GM18867 (cell line): Measurements from ENCODE around the gene PCDH18.
"Not testable (repeated sequence)": the region's sequence is repeated elsewhere in the genome, so short reads cannot be mapped to it uniquely, and the experiment has no call there.

Experiments used
- ATAC-seq: cut with Tn5 transposase; IDR thresholded peaks from one replicate; pipeline ENCODE4 v1.9.1; 2021; ENCODE audit warnings: mild to moderate bottlenecking, moderate library complexity; ENCODE audit not compliant: unreplicated experiment

The PCDH18 gene

GRCh38 chr4:137531986-137532868 is at the start of gene PCDH18:
Gene PCDH18, minus strand, starts transcription at chr4:137532494. Its CDS starts 406 bp downstream, at chr4:137532088.
- ATAC-seq: peak; percentile 71

GRCh38 chr4:137576446-137576845 is 44.2 kb upstream of the PCDH18 start:
- no peak for ATAC-seq

- peak; percentile 13 for ATAC-seq
Observed at GRCh38 chr4:137572647-137573046, 40.4 kb upstream of the PCDH18 start.

GRCh38 chr4:137572163-137572562 is 39.9 kb upstream of the PCDH18 start:
- peak; percentile 69 for ATAC-seq

GRCh38 chr4:137559801-137560200 is 27.5 kb upstream of the PCDH18 start:
- ATAC-seq: no peak

GRCh38 chr4:137558951-137559350 is 26.7 kb upstream of the PCDH18 start:
- no peak for ATAC-seq

GRCh38 chr4:137545461-137545861 is 13.2 kb upstream of the PCDH18 start:
- no peak for ATAC-seq

GRCh38 chr4:137543648-137544047 is 11.4 kb upstream of the PCDH18 start:
- ATAC-seq: no peak

- ATAC-seq: no peak
Observed at GRCh38 chr4:137543198-137543597, 10.9 kb upstream of the PCDH18 start.

GRCh38 chr4:137541876-137542646 is 9.8 kb upstream of the PCDH18 start:
- no peak for ATAC-seq

GRCh38 chr4:137541181-137541580 is 8.9 kb upstream of the PCDH18 start:
- no peak for ATAC-seq

- no peak for ATAC-seq
Observed at GRCh38 chr4:137540356-137540755, 8.1 kb upstream of the PCDH18 start.

GRCh38 chr4:137538526-137538925 is 6.2 kb upstream of the PCDH18 start:
- ATAC-seq: no peak

- ATAC-seq: not testable (repeated sequence)
Observed at GRCh38 chr4:137537807-137538206, 5.5 kb upstream of the PCDH18 start.

GRCh38 chr4:137536789-137537561 is 4.7 kb upstream of the PCDH18 start:
- no peak for ATAC-seq

- no peak for ATAC-seq
Observed at GRCh38 chr4:137535718-137536117, 3.4 kb upstream of the PCDH18 start.

GRCh38 chr4:137534516-137534915 is 2.2 kb upstream of the PCDH18 start:
- no peak for ATAC-seq

- no peak for ATAC-seq
Observed at GRCh38 chr4:137533855-137534254, 1.6 kb upstream of the PCDH18 start.

- peak; percentile 36 for ATAC-seq
Observed at GRCh38 chr4:137532869-137533236, 559 bp upstream of the PCDH18 start.

- ATAC-seq: no peak
Observed at GRCh38 chr4:137531168-137531985, 917 bp downstream of the PCDH18 start.
